Measurements from ENCODE around the gene PRRG3.

Gene PRRG3

DNA sequence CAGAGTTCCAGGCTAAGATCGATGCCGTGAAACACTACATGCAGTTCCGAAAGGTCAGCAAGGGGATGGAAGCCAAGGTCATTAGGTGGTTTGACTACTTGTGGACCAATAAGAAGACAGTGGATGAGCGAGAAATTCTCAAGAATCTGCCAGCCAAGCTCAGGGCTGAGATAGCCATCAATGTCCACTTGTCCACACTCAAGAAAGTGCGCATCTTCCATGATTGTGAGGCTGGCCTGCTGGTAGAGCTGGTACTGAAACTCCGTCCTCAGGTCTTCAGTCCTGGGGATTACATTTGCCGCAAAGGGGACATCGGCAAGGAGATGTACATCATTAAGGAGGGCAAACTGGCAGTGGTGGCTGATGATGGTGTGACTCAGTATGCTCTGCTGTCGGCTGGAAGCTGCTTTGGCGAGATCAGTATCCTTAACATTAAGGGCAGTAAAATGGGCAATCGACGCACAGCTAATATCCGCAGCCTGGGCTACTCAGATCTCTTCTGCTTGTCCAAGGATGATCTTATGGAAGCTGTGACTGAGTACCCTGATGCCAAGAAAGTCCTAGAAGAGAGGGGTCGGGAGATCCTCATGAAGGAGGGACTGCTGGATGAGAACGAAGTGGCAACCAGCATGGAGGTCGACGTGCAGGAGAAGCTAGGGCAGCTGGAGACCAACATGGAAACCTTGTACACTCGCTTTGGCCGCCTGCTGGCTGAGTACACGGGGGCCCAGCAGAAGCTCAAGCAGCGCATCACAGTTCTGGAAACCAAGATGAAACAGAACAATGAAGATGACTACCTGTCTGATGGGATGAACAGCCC is 48.6 kb downstream of the PRRG3 start:
- DNase-seq (ENCODE audit: low read depth in 2 of 2), result no peak

DNA sequence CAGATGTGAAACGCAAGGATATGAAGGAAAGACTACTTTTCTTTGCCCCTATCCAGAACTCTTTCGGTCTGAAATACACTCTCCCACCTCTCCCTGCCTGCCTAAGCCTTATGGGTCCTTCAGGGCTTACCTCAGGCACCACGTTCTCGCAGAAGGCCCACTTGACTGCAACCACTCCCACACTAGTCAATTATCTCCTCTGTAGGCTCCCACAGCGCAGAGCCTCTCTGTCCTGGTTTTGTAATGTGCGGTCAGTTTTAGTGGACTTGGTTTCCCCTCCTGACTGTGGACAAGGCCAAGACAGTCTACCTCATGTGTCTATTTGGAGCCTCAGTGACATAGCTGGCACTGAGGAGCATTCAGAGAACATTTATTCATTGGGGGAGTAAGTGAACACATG is 50.4 kb downstream of the PRRG3 start:
- no peak for DNase-seq (ENCODE audit: low read depth in 2 of 2)

DNA sequence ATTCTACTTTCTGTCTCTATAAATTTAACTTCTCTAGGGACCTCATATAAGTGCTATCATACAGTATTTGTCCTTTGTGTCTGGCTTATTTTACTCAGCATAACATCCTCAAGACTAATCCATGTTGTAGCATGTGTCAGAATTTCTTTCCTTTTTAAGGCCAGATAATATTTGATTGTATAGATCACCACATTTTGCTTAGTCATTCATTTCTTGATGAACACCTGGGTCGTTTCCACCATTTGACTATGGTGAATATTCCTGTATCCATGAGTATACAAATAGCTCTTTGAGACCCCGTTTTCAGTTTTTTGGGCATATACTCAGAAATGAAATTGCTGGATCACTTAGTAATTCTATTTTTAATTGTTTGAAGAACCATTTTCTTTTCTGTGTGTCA is 51.2 kb downstream of the PRRG3 start:
- no peak for DNase-seq (ENCODE audit: low read depth in 2 of 2)

DNA sequence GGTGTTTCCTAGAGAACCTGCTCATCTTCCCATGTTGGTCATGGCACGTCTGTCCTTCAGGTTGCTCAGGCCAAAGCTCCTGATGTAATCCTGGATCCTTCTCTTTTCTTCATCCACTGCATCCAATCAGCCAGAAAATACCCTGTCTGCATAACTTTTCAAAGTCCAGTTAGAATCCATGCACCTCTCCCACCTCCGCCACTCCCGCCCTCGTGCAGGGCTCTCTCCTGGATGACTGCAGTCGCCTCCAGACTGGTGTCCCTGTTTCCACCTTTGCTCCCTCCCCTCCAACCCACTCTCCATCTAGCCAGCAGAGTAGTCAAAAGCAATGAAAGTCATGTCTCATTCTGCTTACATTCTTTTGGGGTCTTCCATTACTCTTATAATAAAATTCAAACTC is 55.3 kb downstream of the PRRG3 start:
- no peak for DNase-seq (ENCODE audit: low read depth in 2 of 2)

DNA sequence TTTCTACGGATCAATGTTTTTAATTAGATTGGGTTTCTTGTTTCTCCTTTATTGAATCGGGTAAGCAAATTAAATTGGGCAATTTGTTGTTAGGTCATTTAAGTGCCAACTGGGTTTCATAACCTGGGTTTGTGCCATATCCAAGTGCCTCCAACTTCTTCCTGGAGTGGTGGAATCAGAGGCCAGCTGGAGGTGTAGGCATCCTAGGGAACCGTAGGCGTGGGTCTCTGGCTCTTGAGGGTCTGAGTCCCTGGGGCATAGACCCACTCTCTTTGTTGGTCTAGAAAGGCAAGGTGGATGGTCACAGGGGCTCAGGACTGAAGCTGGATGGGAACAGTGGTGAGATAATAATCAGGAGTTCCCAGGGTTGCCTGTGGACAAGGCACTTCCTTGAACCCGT is 57.6 kb downstream of the PRRG3 start:
- DNase-seq (ENCODE audit: low read depth in 2 of 2), result no peak

DNA sequence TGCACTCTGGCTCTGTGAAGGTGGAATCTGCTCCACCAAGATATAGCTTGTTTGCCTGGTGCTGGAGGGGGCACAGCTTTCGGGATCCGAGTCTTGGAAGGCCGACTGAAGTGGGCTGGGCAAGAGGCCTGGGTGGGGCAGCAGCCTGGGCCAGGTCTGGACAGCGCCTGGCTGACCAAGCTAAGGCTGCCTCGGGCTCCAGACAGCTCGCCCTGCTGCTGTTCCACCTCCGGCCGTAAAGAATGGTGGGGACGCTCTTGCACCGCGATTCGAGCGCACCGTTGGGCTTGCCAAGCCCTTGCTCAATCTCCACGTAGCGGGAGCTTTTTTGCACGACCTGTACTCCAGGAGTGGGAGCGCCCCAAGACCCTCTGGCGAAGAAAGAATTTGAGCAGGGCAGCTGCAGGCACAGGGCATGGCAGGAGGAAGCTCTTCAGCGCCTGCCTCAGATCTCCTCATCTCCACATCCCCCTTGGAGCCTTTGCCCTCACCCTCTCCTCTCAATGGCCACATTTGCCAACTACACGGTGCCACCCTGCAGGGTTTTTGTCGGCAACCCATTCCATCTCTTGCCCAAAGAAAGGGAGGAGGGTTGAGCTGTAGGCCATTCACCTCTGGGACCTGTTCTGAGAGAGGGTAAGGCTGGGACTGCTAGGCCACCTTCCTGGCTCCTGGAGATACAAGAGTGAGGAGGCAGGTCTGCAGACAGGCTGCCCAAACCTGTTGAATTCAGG is 58.2 kb downstream of the PRRG3 start:
- DNase-seq (ENCODE audit: low read depth in 2 of 2), result no peak

DNA sequence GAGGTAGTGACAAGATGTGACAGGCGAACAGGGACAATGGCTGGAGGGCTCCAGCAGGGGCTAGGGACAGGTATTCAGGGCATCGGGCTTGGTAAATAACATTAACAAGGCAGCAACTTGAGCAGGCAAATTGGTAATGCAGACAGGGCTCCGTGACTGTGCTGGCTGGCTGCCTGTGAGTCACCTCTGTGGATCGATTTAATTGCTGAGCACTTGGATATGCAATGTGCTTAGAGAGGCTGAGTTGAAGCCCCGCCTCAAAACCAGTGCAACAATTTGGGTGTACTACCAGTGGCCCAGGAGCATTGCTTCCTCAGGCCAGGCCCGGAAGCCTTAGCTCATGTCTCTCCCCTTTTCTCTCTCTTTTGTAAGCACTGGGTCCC is 58.8 kb downstream of the PRRG3 start:
- no peak for DNase-seq (ENCODE audit: low read depth in 2 of 2)

DNA sequence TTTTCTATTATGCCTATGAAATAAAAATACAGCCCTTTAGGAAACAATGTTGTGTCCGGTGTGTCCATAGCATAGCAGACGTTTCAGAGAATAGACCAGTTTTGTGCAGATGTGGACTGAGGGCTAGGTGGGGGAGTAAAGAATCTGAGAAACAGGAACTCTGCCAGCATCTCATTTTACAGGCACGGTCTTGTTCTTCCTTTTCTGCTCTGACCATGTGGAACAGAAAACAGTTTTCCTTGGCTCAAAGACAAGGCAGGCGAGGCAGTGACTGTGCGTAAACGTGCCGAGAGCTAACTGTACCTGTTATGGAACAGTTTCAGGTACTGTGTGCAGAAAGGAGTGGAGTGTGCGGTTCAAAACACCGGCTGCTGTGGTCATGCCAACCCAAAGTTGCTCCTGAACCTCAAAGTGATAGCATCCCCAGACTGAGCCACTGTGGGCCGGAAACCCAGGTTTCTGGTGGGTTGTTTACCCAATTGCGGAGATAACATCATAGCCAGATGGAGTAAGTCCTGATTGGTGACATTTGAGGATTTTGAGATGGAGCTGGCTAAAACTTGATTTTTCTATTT is 59.5 kb downstream of the PRRG3 start:
- DNase-seq (ENCODE audit: low read depth in 2 of 2), result no peak

Data from stimulated activated CD8-positive, alpha-beta memory T cell treated with anti-CD3 and anti-CD28 coated beads, Interleukin-2, amount 100 ng/mL, for 1 hour (primary cell).